Activated CD4-positive, alpha-beta T cell treated with anti-CD3 and anti-CD28 coated beads, Interleukin-2, amount 50 U/mL, for 24 hours (primary cell): ENCODE results near the gene FHOD1.

ENCODE experiments used
- DNase-seq, 2 donors: peaks; one replicate each; pipeline ENCODE4 v3.0.0-alpha.2; 2020; ENCODE audit warnings: low read depth in 1 of 2, low spot score in 1 of 2

Gene FHOD1

DNA sequence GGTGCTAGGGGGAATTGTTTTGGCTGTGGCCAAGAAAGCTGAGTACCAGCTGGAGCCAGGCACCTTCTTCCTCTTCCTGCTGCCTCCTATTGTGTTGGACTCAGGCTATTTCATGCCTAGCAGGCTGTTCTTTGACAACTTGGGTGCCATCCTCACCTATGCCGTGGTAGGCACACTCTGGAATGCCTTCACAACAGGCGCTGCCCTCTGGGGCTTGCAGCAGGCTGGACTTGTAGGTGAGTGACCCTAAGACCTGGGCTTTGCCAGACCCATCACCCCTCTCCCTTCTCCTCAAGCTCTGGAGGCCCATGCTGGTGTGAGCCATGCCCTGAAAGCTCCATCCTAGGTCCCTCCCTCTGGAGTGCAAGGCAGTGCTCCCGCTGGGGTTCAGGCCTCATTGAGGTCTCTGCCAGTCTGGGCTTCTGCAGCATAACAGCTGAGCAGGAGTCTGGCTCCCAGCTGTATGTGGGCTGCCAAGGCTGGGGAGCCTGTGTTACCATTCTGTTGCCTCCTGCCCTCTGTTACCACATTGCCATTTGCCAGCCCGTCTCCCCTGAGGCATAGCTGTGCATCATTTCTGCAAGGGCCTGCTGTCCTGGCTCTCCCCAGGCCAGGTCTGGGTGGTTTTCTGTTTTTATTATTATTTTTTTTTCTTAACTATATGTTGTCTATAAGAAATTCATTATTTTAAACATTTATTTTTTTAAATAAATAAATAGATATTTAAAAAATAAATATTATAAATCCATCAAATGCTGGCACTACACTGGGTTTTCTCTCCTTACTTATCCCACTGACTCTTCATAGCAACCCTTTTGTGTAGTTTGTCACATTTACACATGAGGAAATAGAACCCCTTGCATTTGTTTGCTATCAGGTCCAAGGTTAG lies 5.6 kb upstream of the FHOD1 start:
- DNase-seq = no peak

DNA sequence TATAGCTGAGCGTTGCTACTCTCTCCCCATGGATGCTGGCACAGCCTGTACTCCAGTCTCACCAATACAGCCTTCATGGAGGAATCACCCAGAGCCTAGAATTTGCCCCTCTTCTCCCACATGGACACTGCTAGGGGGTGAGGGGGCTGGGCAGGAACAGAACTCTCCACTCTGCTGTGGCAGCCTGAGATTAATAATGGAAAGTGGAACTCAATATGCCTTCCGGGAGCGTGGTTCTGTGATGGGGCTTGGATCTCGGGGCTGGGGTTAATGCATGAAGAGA lies 2.7 kb upstream of the FHOD1 start:
- no peak for DNase-seq

DNA sequence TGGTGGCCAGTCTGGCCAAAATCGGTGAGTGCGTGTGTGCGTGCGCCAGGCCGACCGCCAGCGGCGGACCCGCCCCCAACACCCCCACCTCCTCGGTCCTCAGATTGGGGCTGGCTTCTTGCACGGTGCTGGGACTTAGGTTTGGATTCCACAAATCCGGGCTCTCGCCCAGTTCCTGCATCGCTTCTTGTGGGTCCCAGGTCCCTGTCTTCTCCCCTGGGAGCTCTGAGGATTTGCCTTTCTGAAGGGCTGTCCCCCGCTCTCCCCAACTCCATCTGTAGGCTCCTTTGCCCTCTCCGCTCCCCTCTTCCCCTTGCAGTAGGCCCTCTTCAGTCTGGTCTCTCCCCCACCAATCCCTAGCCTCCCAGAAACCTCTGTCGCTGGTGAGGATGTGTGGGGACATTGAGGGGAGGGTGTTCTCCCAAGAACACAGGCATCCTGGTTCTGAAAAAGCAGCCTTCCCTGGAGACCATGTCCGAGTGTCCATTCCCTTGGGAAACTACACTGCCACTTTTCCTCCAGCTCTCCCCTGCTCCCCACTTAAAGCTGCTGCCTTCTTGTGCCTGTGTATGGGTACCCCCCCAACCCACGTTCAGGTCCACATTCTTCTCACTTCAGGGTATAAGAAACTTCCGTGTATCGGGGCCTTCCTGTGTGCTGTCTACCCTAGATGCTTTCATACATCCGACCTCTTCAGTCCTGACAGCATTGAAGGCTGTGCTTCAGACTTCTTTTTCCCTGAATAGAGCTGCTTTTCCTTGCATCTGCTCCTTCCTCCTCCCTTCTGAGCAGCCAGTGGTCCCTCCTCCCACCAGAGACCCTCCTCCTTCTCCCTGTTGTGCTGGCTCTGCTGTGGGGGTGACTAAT lies 2.1 kb upstream of the FHOD1 start:
- no peak for DNase-seq

GRCh38 chr16:67248401-67249177 lies 1.3 kb upstream of the FHOD1 start, which contains the start of gene SLC9A5:
Gene SLC9A5 (plus strand): TSS chr16:67248979. CDS start chr16:67249015, 36 bp downstream.
- no peak for DNase-seq

- no peak for DNase-seq
Measured at GRCh38 chr16:67248073-67248400, 756 bp upstream of the FHOD1 start.

DNA sequence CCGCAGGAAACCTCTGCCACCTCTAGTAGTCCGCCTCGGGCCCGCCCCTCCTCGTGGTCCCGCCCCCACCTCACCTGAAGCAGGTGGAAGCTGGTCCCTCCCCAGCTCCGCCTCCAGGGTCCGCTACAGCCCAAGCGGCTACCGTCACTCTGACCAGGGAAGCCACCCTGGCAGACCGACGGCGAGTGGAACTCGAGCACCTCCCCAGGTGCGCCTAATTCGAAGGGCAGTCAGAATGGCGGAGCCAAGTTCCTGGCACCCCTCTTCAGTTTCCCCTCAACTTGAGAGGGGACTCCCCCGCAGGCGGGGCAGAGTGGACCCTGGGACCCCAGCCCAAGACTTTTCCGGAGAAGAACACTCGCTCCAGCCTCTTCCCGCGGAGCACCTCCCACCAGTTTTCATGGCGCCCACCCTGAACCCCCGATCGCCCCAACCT lies 507 bp downstream of the FHOD1 start:
- DNase-seq = peak in 1 of 2 donors; percentile 23

DNA sequence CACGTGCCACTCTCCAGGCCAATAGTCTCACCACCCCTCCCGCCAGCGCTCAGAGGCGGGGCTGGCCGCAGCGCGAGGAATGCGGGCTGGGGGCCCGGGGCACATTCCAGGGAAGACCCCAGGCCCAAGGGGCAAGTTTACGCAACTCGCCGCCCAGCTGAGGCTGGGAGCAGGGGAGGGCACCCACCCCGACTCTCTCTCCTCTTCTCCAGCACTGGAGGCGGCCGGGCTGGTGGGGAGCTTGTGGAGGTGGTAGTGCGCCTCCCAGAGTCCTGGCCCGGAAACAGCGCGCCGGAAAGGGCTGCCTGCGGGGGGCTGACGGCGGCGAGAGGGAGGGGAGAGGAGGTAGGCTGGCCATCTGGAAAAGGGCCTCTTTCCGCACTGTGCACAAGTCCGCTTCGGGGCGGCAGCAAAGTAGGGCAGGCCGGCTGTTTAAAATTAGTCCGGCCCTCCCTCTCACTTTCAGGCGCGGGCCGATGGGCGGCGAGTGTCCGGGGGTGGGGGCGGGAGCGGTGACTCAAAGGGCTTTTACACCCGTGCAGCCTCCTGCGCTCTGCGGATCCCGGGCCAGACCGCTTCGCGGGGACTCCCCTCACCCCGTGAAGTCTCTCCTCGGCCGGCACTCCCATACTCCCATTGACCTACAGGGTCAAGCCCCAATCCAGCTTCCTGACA lies 1.1 kb downstream of the FHOD1 start:
- DNase-seq = peak in 1 of 2 donors; percentile 25

DNA sequence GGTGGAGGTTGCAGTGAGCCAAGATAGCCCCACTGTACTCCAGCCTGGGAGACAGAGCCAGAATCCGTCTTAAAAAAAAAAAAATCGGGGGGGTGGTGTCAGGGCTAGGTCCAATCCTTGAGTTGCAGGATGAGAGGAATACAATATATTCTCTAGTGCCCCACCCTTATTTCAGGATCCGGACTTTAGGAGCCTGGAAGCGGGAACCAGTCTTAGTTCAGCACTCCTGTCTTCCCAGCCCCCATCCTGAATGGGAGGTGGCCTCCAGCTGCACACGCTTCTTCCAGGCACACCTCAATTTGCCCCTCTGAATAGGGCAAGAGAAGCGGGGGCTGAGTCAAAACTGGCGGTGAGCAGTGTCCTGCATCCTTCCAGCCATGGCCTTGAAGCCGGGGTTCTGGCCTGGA lies 1.6 kb downstream of the FHOD1 start:
- no peak for DNase-seq

GRCh38 chr16:67245186-67245585 lies 2.1 kb downstream of the FHOD1 start:
- no peak for DNase-seq

GRCh38 chr16:67244387-67245185 lies 2.7 kb downstream of the FHOD1 start:
- peak; percentile 41 to 77 for DNase-seq

DNA sequence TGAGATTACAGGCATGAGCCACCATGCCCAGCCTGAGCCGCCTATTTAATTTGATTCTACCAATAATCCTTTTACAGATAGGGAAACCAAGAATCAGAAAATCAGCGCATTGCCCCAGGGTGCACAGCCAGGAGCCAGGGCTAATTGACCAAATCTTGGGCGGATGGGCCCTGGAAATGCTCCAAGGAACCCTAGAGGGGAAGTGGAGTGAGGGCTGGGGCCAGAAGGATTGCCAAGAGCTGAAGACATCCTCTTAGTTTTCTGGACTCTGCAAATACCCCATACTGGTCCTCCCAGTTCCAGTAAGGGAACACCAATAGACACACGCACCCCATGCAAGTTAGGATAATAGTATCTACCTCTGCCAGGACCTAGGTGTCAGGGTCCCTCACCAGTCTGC lies 3.8 kb downstream of the FHOD1 start:
- no peak for DNase-seq

DNA sequence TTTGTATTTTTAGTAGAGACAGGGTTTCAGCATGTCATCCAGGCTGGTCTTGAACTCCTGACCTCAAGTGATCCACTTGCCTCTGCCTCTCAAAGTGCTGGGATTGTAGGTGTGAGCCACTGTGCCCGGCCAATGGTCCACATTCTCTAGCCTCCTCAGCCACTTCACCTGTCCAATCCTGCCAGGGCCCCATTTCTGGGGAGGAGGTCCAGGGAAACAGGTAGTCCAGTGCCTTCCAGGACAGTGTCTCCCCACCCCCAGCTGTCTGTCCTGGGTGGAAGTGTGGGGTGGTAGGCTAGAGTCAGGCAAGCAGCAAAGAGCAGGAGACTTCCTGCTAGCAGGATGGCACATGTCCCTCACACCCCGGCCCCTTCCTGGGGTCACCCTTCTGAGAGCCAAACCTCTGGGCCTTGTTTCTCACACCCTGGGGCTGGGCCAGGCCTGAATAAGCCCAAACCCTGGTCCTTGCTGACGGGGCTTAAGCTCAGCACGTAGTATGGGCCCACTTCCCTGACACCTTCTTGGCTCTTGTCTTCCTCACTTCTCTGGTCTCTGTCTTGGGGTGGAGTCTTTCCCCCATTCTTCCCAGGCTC lies 5.0 kb downstream of the FHOD1 start:
- DNase-seq = no peak

- no peak for DNase-seq
Measured at GRCh38 chr16:67241008-67241900, 6.0 kb downstream of the FHOD1 start.

DNA sequence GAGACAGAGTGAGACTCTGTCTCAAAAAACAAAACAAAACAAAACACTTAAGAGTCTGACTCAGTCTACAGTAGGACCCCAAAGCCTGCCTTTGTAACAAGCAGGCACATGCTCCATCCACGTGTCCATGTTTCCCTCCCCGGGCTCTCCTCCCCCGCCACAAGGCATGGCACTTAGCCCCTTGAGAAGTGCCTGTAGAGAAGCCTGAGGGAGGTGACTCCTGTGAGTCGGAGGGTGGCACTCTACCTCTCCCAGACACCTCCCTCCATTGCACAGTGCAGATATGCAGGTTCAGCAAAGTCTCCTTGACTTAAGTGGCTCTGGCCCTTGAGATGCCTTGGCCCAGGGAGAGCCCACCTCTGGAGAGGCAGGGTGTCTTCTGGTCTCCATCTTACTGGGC lies 6.8 kb downstream of the FHOD1 start:
- no peak for DNase-seq

GRCh38 chr16:67238806-67239470 lies 8.3 kb downstream of the FHOD1 start:
- no peak for DNase-seq

- no peak for DNase-seq
Measured at GRCh38 chr16:67238278-67238575, 9.1 kb downstream of the FHOD1 start.

DNA sequence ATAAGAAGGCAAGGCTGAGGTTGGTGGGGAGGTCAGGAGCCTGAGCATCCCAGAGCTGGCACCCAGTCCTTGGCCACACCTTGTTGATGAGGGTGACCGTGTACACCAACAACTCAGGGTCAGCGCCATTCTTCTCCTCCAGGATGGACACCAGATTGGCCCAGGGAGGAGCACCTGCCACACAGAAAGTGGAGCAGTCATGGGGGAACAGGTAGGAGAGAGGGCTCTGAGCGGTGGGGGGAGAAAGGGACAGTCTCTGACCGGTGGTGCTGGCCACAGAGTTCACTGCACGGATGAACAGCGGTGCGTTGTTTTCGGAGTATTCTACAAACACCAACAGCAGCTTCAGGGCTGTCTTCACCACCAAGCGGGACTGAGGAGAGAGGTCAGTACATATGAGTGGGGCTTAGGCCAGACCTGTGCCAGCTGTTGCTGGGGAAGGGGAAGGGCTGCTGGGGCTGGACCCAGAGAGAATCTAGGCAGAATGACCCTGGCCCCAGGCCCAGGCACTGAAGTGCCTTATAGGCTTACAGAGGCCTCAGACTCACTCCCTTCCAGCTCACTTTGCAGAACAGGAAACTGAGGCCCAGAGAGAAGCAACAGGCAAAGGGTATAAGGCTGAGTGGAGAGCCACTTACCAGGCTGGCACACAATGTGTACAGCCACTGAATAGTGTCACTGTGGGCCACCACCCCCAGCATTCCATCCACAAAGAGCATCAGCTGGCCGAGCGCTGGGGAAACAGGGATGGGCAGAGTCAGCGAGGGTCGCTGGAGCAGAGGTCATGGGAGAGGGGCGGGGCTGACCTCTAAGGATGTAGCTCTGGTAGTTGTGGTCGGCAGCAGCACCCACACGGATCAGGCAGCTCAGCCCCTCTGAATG lies 9.6 kb downstream of the FHOD1 start:
- no peak for DNase-seq
